ENCODE data around the gene CDC16. TPM values are rescaled to one million over a fixed set of nuclear protein-coding genes. Genes with fewer than 3 reads are reported as not detected.

Gene CDC16
- total RNA-seq, 1 experiment from 2014 or later, result 61.1 TPM

DNA sequence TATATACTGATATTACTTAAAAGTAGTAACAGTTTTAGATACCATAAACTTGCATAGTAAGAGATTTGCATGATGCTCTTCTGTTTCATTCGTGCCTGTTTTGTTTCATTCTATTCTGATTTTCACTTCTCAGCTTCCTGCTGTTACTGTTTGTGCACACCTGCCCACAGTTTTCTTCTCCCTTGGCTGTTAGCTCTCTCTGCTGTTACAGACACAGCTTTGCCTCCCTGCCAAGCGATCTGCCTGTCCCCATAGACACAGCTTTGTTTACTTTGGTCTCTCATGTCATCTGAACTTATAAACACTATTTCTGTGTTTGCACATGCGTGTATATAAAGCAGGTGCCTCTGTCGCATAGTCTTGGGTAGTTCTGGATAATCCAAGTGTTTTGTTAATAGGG lies 25.3 kb downstream of the CDC16 start:
- H3K27me3 ChIP-seq (replicated peaks; ENCODE audit: insufficient read depth, low read depth, low read length, poor library complexity), result no peaks in the 10 kb centered on the region
- BruUV-seq (replicated peaks), result no TSS peak
- DNase-seq (ENCODE audit: low spot score), result no peak
- H3K27ac ChIP-seq (ENCODE audit: low read depth, low read length, poor library complexity, severe bottlenecking), result no peak overlapping the region
- ChIA-PET CTCF (no interaction called here), POLR2A (ENCODE audit: low non-redundant PET) (no interaction called here)
- H3K4me1 ChIP-seq (ENCODE audit: insufficient read depth, low read length, poor library complexity, severe bottlenecking), result no peaks in the 10 kb centered on the region
- no peak overlapping the region for H3K4me3 ChIP-seq (ENCODE audit: low read depth, low read length, poor library complexity, severe bottlenecking)
- intact Hi-C loops (cut with micrococcal nuclease; ENCODE audit: unreplicated experiment), result no loop called here
- TF ChIP-seq, protein P1, sequence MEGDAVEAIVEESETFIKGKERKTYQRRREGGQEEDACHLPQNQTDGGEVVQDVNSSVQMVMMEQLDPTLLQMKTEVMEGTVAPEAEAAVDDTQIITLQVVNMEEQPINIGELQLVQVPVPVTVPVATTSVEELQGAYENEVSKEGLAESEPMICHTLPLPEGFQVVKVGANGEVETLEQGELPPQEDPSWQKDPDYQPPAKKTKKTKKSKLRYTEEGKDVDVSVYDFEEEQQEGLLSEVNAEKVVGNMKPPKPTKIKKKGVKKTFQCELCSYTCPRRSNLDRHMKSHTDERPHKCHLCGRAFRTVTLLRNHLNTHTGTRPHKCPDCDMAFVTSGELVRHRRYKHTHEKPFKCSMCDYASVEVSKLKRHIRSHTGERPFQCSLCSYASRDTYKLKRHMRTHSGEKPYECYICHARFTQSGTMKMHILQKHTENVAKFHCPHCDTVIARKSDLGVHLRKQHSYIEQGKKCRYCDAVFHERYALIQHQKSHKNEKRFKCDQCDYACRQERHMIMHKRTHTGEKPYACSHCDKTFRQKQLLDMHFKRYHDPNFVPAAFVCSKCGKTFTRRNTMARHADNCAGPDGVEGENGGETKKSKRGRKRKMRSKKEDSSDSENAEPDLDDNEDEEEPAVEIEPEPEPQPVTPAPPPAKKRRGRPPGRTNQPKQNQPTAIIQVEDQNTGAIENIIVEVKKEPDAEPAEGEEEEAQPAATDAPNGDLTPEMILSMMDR (conservative IDR thresholded peaks at IDR 0.05; ENCODE audit: low read depth, low read length), result no peak
- TF ChIP-seq EZH2 (IDR thresholded peaks at IDR 0.05; ENCODE audit: borderline replicate concordance, low read depth, low read length, poor library complexity, severe bottlenecking), result no peak
- no peaks in the 10 kb centered on the region for H3K9me3 ChIP-seq (ENCODE audit: low read depth, low read length, poor library complexity, severe bottlenecking)
- H3K36me3 ChIP-seq (ENCODE audit: insufficient read depth, low read length, poor library complexity, severe bottlenecking), result peaks cover 76% of the 10 kb centered on the region

DNA sequence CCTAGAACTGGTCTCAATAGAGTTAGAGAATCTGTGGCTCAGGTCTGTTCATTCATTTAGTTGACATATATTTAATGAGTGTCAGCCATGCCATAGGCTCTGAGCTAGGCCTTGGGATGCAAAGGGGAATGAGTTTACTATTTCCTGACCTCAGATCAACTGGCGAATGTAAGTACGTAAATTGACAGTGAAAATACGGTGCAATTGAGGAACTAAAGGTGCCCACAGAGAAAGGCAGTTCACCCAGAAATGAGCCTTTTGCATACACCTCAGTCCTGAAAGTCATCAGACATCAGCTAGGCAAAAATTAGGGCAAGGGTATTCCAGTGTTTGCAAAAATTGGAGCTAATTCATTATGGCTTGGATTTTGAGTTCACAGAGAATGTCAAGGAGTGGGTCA lies 26.1 kb downstream of the CDC16 start:
- no TSS peak for BruUV-seq (replicated peaks)
- Histone ChIP-seq H3K27ac (ENCODE audit: low read depth, low read length, poor library complexity, severe bottlenecking) (no peak overlapping the region), H3K36me3 (ENCODE audit: insufficient read depth, low read length, poor library complexity, severe bottlenecking) (peaks cover 83% of the 10 kb centered on the region), H3K4me1 (ENCODE audit: insufficient read depth, low read length, poor library complexity, severe bottlenecking) (no peaks in the 10 kb centered on the region), H3K9me3 (ENCODE audit: low read depth, low read length, poor library complexity, severe bottlenecking) (no peaks in the 10 kb centered on the region), H3K4me3 (ENCODE audit: low read depth, low read length, poor library complexity, severe bottlenecking) (no peak overlapping the region), H3K27me3 (replicated peaks; ENCODE audit: insufficient read depth, low read depth, low read length, poor library complexity) (no peaks in the 10 kb centered on the region)
- ChIA-PET POLR2A (ENCODE audit: low non-redundant PET) (no interaction called here), CTCF (no interaction called here)
- TF ChIP-seq, protein P1 (conservative IDR thresholded peaks at IDR 0.05; ENCODE audit: low read depth, low read length), result no peak
- no peak for TF ChIP-seq EZH2 (IDR thresholded peaks at IDR 0.05; ENCODE audit: borderline replicate concordance, low read depth, low read length, poor library complexity, severe bottlenecking)
- intact Hi-C loops (cut with micrococcal nuclease; ENCODE audit: unreplicated experiment), result no loop called here
- DNase-seq (ENCODE audit: low spot score), result no peak

GRCh38 chr13:114261328-114261965 lies 26.8 kb downstream of the CDC16 start:
- peaks cover 89% of the 10 kb centered on the region for H3K36me3 ChIP-seq (ENCODE audit: insufficient read depth, low read length, poor library complexity, severe bottlenecking)
- no peaks in the 10 kb centered on the region for H3K4me1 ChIP-seq (ENCODE audit: insufficient read depth, low read length, poor library complexity, severe bottlenecking)
- intact Hi-C loops (cut with micrococcal nuclease; ENCODE audit: unreplicated experiment), result no loop called here
- CTCF ChIA-PET, result interaction anchor here (0.6 kb wide), 1 partner anchor 605 kb away, joined by 3 read pairs; no protein-coding TSS in a partner anchor
- no TSS peak for BruUV-seq (replicated peaks)
- no peak overlapping the region for H3K4me3 ChIP-seq (ENCODE audit: low read depth, low read length, poor library complexity, severe bottlenecking)
- TF ChIP-seq, protein P1 (conservative IDR thresholded peaks at IDR 0.05; ENCODE audit: low read depth, low read length), result no peak
- TF ChIP-seq EZH2 (IDR thresholded peaks at IDR 0.05; ENCODE audit: borderline replicate concordance, low read depth, low read length, poor library complexity, severe bottlenecking), result no peak
- no peak for DNase-seq (ENCODE audit: low spot score)
- no peaks in the 10 kb centered on the region for H3K9me3 ChIP-seq (ENCODE audit: low read depth, low read length, poor library complexity, severe bottlenecking)
- POLR2A ChIA-PET (ENCODE audit: low non-redundant PET), result no interaction called here
- H3K27ac ChIP-seq (ENCODE audit: low read depth, low read length, poor library complexity, severe bottlenecking), result no peak overlapping the region
- H3K27me3 ChIP-seq (replicated peaks; ENCODE audit: insufficient read depth, low read depth, low read length, poor library complexity), result no peaks in the 10 kb centered on the region

Measured in A673 (cell line).